ENCODE measurements around the gene MASP1.

GRCh38 chr3:187198490-187198889 lies 93.0 kb downstream of the MASP1 start:
- TF ChIP-seq CTCF (IDR thresholded peaks at IDR 0.05; ENCODE audit: low read length) (no peak), EZH2 (IDR thresholded peaks at IDR 0.05; ENCODE audit: borderline replicate concordance, low read length) (no peak)
